ENCODE data around the gene GLIS1. TPM values are rescaled to one million over a fixed set of nuclear protein-coding genes. Genes with fewer than 3 reads are reported as not detected.

The GLIS1 gene
- total and polyA plus RNA-seq, 2 of the 8 experiments (the other 6 are each of a cell fraction or from before 2014, with no cell fraction given) = 0.15 to 0.22 TPM

GRCh38 chr1:53694718-53695091 lies 44.3 kb downstream of the GLIS1 start:
- Histone ChIP-seq H3K14ac (ENCODE audit: insufficient read length) (no peak overlapping the region), H3K9ac (replicated peaks in 1 of 4; ENCODE audit: extremely low read depth in 1 of 4, low read depth in 3 of 4, low read length in 3 of 4) (no peak overlapping the region), H2BK5ac (ENCODE audit: low read depth, low read length) (no peak overlapping the region), H4K5ac (ENCODE audit: insufficient read length, low read depth, low read length) (no peak overlapping the region), H2AFZ (ENCODE audit: low read length) (no peak overlapping the region), H3K4me1 (replicated peaks in 1 of 4; ENCODE audit: control insufficient read depth in 3 of 4, insufficient read depth in 4 of 4, low read length in 3 of 4) (peaks cover 0 to 7% (median 5%) of the 10 kb centered on the region in 4 experiments; a peak in 5 of 7 replicates), H3K36me3 (ENCODE audit: control insufficient read depth in 2 of 4, insufficient read depth in 4 of 4, low read length in 3 of 4) (no peaks in the 10 kb centered on the region), H3K79me1 (ENCODE audit: low read depth, low read length) (no peaks in the 10 kb centered on the region), H3K9me3 (ENCODE audit: insufficient read depth in 2 of 2, low read depth in 1 of 2, low read length in 1 of 2) (no peaks in the 10 kb centered on the region), H4K8ac (ENCODE audit: extremely low read depth, insufficient read depth, low read length) (no peak overlapping the region), H3K23ac (ENCODE audit: insufficient read length) (no peak overlapping the region), H3K4ac (replicated peaks; ENCODE audit: insufficient read length, low read depth, low read length) (no peak overlapping the region), H3K27me3 (replicated peaks in 1 of 4; ENCODE audit: control insufficient read depth in 3 of 4, extremely low read depth in 1 of 4, insufficient read depth in 3 of 4, low read length in 3 of 4) (no peaks in the 10 kb centered on the region; a peak in 1 of 7 replicates), H2BK12ac (ENCODE audit: low read depth, low read length) (0 out of 2 replicates have a peak overlapping the region, but pooled peaks have one; percentile 6), H2BK15ac (ENCODE audit: low read length) (peak overlapping the region; percentile 55; the same call in 1 of the 2 replicates), H3K27ac (ENCODE audit: low read depth, low read length) (no peak overlapping the region), H4K20me1 (replicated peaks in 1 of 2; ENCODE audit: control insufficient read depth in 1 of 2, insufficient read depth in 2 of 2, low read length in 2 of 2) (no peaks in the 10 kb centered on the region), H3K56ac (replicated peaks; ENCODE audit: insufficient read length, low read depth, low read length) (no peak overlapping the region), H2BK120ac (replicated peaks; ENCODE audit: low read depth, low read length) (no peak overlapping the region), H3K4me3 (ENCODE audit: extremely low read depth in 1 of 4, insufficient read depth in 2 of 4, low read depth in 3 of 4, low read length in 4 of 4) (no peak overlapping the region), H2BK20ac (ENCODE audit: low read length) (no peak overlapping the region), H3K18ac (ENCODE audit: extremely low read depth, low read length) (no peak overlapping the region), H2AK5ac (ENCODE audit: low read depth, low read length) (no peak overlapping the region), H4K91ac (replicated peaks; ENCODE audit: insufficient read length, low read length) (peak overlapping the region; percentile 75), H3K79me2 (ENCODE audit: control insufficient read depth in 1 of 2, insufficient read depth in 2 of 2, low read length in 2 of 2) (no peaks in the 10 kb centered on the region), H3K4me2 (ENCODE audit: insufficient read depth in 1 of 2, low read depth in 2 of 2, low read length in 2 of 2) (no peak overlapping the region), H3K23me2 (ENCODE audit: low read depth, low read length) (no peaks in the 10 kb centered on the region)
- DNase-seq (ENCODE audit: low read depth in 1 of 2, low spot score in 2 of 2) (no peak), FAIRE-seq (no peak)
- CTCF ChIA-PET (ENCODE audit: partially characterized antibody) = interaction anchor here (0.6 to 9.1 kb wide), 8 partner anchors 11 to 247 kb away, joined by 3 to 74 read pairs (median 4); no protein-coding TSS in a partner anchor
- WGBS, 2 experiments (ENCODE audit: extremely low coverage in 1 of 2, insufficient coverage in 1 of 2, insufficient read length in 1 of 2, insufficient replicate concordance in 2 of 2, low coverage in 1 of 2, low lambda C conversion rate in 2 of 2, missing lambda C conversion rate in 1 of 2) = 90% methylated on average over 10 of the region's 10 CpGs; no CpG with 5 or more reads in 1 of the 2 experiments
- POLR2A ChIA-PET (ENCODE audit: partially characterized antibody) = interaction anchor here (1.1 to 1.2 kb wide), 2 partner anchors 10 to 93 kb away, joined by 3 read pairs; no protein-coding TSS in a partner anchor
- TF ChIP-seq SUZ12 (IDR thresholded peaks at IDR 0.05; ENCODE audit: low read length) (no peak), MAX (IDR thresholded peaks at IDR 0.05) (no peak), E2F6 (IDR thresholded peaks at IDR 0.05) (no peak), SIX5 (IDR thresholded peaks at IDR 0.05; ENCODE audit: low read depth, low read length) (no peak), SRF (IDR thresholded peaks at IDR 0.05; ENCODE audit: low read depth, low read length) (no peak), CBX8 (IDR thresholded peaks at IDR 0.05; ENCODE audit: borderline replicate concordance, low read depth, low read length) (no peak), FOSL1 (IDR thresholded peaks at IDR 0.05; ENCODE audit: insufficient read depth, low read depth, low read length) (no peak), TCF12 (IDR thresholded peaks at IDR 0.05; ENCODE audit: low read depth, low read length) (no peak), PHF8 (conservative IDR thresholded peaks at IDR 0.05; ENCODE audit: low read depth, low read length) (no peak), NANOG (IDR thresholded peaks at IDR 0.05; ENCODE audit: insufficient read depth, low read depth, low read length, poor library complexity, severe bottlenecking) (no peak), TBP (IDR thresholded peaks at IDR 0.05; ENCODE audit: low read depth, low read length) (no peak), HDAC6 (IDR thresholded peaks at IDR 0.05; ENCODE audit: low read depth, low read length) (no peak), SP1 (IDR thresholded peaks at IDR 0.05; ENCODE audit: low read depth, low read length) (no peak), BACH1 (IDR thresholded peaks at IDR 0.05; ENCODE audit: low read length) (no peak)

Measured in H1 (cell line).